AG09319 (cell line): ENCODE results near the gene AMIGO1.

ENCODE experiments used
- DNase-seq: peaks from one replicate; pipeline ENCODE4 v3.0.0-alpha.2; 2010; ENCODE audit warnings: low read depth; ENCODE audit errors: extremely low read depth
- CTCF ChIP-seq: IDR thresholded peaks from 2 replicates; pipeline ENCODE4 v1.5.1; 2011; ENCODE audit warnings: low read depth, mild to moderate bottlenecking, inconsistent platforms, low read length, moderate library complexity

Gene AMIGO1

GRCh38 chr1:109513110-109513710 lies 3.7 kb upstream of the AMIGO1 start:
- TF ChIP-seq CTCF = no peak
- DNase-seq = no peak

- TF ChIP-seq CTCF = no peak
- DNase-seq = no peak
Observed at GRCh38 chr1:109508873-109509175, 703 bp downstream of the AMIGO1 start.

- no peak for DNase-seq
- TF ChIP-seq CTCF = no peak
Observed at GRCh38 chr1:109508001-109508872, 1.3 kb downstream of the AMIGO1 start.

GRCh38 chr1:109504974-109505373 lies 4.6 kb downstream of the AMIGO1 start:
- no peak for TF ChIP-seq CTCF
- DNase-seq = no peak

- DNase-seq = no peak
- TF ChIP-seq CTCF = no peak
Observed at GRCh38 chr1:109503935-109504334, 5.6 kb downstream of the AMIGO1 start.

- no peak for DNase-seq
- no peak for TF ChIP-seq CTCF
Observed at GRCh38 chr1:109502364-109502851, 7.1 kb downstream of the AMIGO1 start.

GRCh38 chr1:109501644-109502363 lies 7.7 kb downstream of the AMIGO1 start:
- no peak for DNase-seq
- no peak for TF ChIP-seq CTCF
